Activated CD4-positive, alpha-beta T cell treated with anti-CD3 and anti-CD28 coated beads, Interleukin-2, amount 10 ng/mL, durations not matched to agents 7 days and 5 days (primary cell): Measurements from ENCODE around the gene SEMA5B. TPM values are rescaled to one million over a fixed set of nuclear protein-coding genes. Genes with fewer than 3 reads are reported as not detected.
A peak's percentile ranks its signal among the peaks of the same experiment; 100 is the strongest.

Experiments
- CTCF ChIA-PET: fragments of 350-600 bp; sonication (Branson Sonifier 250); formaldehyde crosslinking; loops from one replicate; lab custom pipeline; 2021; ENCODE audit warnings: antibody characterized with exemption; lab: Charles Lee
- POLR2A ChIA-PET: fragments of 350-600 bp; sonication (Branson Sonifier 250); formaldehyde crosslinking; loops from one replicate; lab custom pipeline; 2021; ENCODE audit warnings: antibody characterized with exemption; lab: Charles Lee
- DNase-seq: peaks from one replicate; pipeline ENCODE4 v3.0.0-alpha.2; 2020
- H3K27ac Mint-ChIP-seq: one replicate; pipeline ENCODE4 v1.8.0; 2021; ENCODE audit warnings: mild to moderate bottlenecking, moderate library complexity, mixed read lengths
- H3K27me3 Mint-ChIP-seq: one replicate; pipeline ENCODE4 v1.8.0; 2021; ENCODE audit warnings: mixed read lengths
- H3K36me3 Mint-ChIP-seq: one replicate; pipeline ENCODE4 v1.8.0; 2021; ENCODE audit warnings: low read depth, mixed read lengths
- H3K4me1 Mint-ChIP-seq: one replicate; pipeline ENCODE4 v1.8.0; 2021; ENCODE audit warnings: mixed read lengths
- H3K4me3 Mint-ChIP-seq: one replicate; pipeline ENCODE4 v1.8.0; 2021; ENCODE audit warnings: mild to moderate bottlenecking, moderate library complexity, mixed read lengths
- H3K9me3 Mint-ChIP-seq: one replicate; pipeline ENCODE4 v1.8.0; 2021; ENCODE audit warnings: mixed read lengths
- total RNA-seq, 2 experiments: library from RNA; stranded (reverse); gene quantifications; one replicate each; pipeline ENCODE4 v1.2.3, GENCODE V29; 2021

The SEMA5B gene
- total RNA-seq, 2 experiments from 2014 or later, result not detected

- no peak overlapping the region for H3K27ac Mint-ChIP-seq
- DNase-seq, result no peak
- H3K4me3 Mint-ChIP-seq, result no peak overlapping the region
- H3K9me3 Mint-ChIP-seq, result no peaks in the 10 kb centered on the region
- H3K27me3 Mint-ChIP-seq, result peaks cover 27% of the 10 kb centered on the region
- H3K4me1 Mint-ChIP-seq, result peaks cover 12% of the 10 kb centered on the region
- H3K36me3 Mint-ChIP-seq, result no peaks in the 10 kb centered on the region
- CTCF ChIA-PET, result no interaction called here
- POLR2A ChIA-PET, result no interaction called here
Measured at GRCh38 chr3:122913539-122914100, 113.9 kb downstream of the SEMA5B start.

DNA sequence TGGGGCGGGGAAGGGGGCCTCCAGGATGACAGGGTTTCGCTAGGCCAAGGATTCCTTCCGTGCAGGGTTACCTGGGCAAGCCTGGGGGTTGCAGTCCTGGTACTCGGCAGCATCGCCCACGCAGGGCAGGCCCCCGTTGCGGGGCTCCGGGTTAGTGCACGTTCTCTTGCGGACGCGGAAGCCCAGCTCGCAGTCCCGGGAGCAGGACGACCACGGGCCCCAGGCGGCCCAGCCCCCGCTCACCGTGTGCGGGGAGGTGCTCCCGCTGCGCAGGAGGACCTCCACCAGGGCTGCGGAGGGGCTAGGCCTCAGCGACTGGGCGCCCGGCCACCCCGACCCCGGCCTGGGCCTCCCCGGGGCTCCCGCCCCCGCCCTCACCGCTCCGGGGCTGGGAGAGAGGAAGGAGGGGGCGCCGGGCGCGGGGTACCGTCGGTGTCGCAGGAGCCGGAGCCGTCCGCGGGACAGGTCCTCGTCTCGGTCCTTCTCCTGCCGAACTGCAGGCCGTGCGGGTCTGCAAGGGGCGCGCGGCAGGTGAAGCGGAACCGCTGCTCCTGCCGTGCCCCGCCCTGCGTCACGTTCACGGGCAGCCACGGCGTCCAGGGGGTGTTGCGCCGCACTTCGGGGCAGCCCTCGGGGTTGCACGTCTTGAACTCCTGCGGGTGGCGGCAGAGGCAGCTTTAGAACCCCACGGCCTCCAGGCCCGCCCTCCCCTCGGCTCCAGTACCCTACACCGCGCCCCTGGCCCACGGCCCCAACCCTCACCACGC, 114.6 kb downstream of the SEMA5B start:
- no peak overlapping the region for H3K4me3 Mint-ChIP-seq
- CTCF ChIA-PET, result no interaction called here

GRCh38 chr3:122911901-122912300, 115.7 kb downstream of the SEMA5B start:
- H3K4me1 Mint-ChIP-seq, result peaks cover 12% of the 10 kb centered on the region
- no peaks in the 10 kb centered on the region for H3K36me3 Mint-ChIP-seq
- ChIA-PET CTCF (no interaction called here), POLR2A (no interaction called here)
- no peaks in the 10 kb centered on the region for H3K9me3 Mint-ChIP-seq
- no peak overlapping the region for H3K4me3 Mint-ChIP-seq
- peaks cover 26% of the 10 kb centered on the region for H3K27me3 Mint-ChIP-seq
- DNase-seq, result no peak
- H3K27ac Mint-ChIP-seq, result no peak overlapping the region

More for the DNA sequence above, 114.6 kb downstream of the SEMA5B start:
- H3K4me1 Mint-ChIP-seq, result peaks cover 12% of the 10 kb centered on the region
- no peaks in the 10 kb centered on the region for H3K9me3 Mint-ChIP-seq
- POLR2A ChIA-PET, result no interaction called here
- no peaks in the 10 kb centered on the region for H3K36me3 Mint-ChIP-seq
- H3K27ac Mint-ChIP-seq, result no peak overlapping the region
- H3K27me3 Mint-ChIP-seq, result peaks cover 24% of the 10 kb centered on the region
- no peak for DNase-seq

GRCh38 chr3:122908251-122908650, 119.3 kb downstream of the SEMA5B start:
- ChIA-PET CTCF (interaction anchor here (0.6 to 0.8 kb wide), 2 partner anchors 42 to 1335 kb away, joined by 3 read pairs; no protein-coding TSS in a partner anchor), POLR2A (no interaction called here)
- no peak for DNase-seq
- no peaks in the 10 kb centered on the region for H3K9me3 Mint-ChIP-seq
- peaks cover 35% of the 10 kb centered on the region for H3K27me3 Mint-ChIP-seq
- H3K4me1 Mint-ChIP-seq, result no peaks in the 10 kb centered on the region
- H3K36me3 Mint-ChIP-seq, result no peaks in the 10 kb centered on the region
- no peak overlapping the region for H3K27ac Mint-ChIP-seq
- H3K4me3 Mint-ChIP-seq, result no peak overlapping the region

GRCh38 chr3:122907471-122907870, 120.1 kb downstream of the SEMA5B start:
- DNase-seq, result no peak
- H3K27ac Mint-ChIP-seq, result no peak overlapping the region
- no peaks in the 10 kb centered on the region for H3K9me3 Mint-ChIP-seq
- H3K4me1 Mint-ChIP-seq, result no peaks in the 10 kb centered on the region
- H3K36me3 Mint-ChIP-seq, result no peaks in the 10 kb centered on the region
- ChIA-PET POLR2A (no interaction called here), CTCF (no interaction called here)
- H3K4me3 Mint-ChIP-seq, result no peak overlapping the region
- peaks cover 40% of the 10 kb centered on the region for H3K27me3 Mint-ChIP-seq

DNA sequence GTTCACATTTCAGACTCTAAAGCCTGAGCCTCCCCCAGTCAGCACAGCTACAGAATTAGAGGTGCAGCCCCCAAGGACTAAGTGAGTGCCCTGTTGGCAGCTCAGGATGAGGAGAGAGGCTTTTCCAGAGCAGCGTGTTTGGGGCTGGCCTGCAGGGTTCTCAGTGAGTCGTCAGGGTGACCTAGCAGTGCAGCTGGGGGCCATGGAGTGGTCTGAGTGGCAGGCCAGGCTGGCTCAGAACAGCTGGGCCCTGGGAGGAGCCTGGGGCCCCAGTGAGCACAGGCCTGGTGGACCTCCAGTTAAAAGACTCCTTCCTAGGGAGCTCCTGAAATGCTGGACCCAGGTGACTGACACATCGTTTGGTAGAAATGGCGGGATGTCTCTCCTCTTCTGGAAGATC, 124.4 kb downstream of the SEMA5B start:
- Mint-ChIP-seq H3K27ac (no peak overlapping the region), H3K36me3 (no peaks in the 10 kb centered on the region), H3K4me1 (no peaks in the 10 kb centered on the region), H3K27me3 (peaks cover 45% of the 10 kb centered on the region), H3K4me3 (no peak overlapping the region), H3K9me3 (no peaks in the 10 kb centered on the region)
- no peak for DNase-seq
- ChIA-PET CTCF (interaction anchor here (1.4 kb wide), 1 partner anchor 14 kb away, joined by 3 read pairs; no protein-coding TSS in a partner anchor), POLR2A (no interaction called here)

DNA sequence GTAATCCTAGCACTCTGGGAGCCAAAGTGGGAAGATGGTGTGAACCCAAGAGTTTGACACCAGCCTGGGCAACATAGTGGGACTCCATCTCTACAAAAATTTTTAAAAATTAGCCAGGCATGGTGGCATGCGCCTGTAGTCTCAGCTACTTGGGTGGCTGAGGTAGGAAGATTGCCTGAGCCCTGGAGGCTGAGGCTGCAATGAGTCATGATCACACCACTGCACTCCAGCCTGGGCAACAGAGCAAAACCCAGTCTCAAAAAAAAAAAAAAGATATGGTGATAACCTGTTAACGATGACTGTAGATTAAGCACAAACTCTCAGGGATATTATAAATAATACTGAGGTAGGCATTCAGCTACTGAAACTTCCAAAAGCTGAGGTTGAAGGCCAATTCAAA, 125.2 kb downstream of the SEMA5B start:
- POLR2A ChIA-PET, result no interaction called here
- Mint-ChIP-seq H3K9me3 (no peaks in the 10 kb centered on the region), H3K36me3 (no peaks in the 10 kb centered on the region), H3K27me3 (peaks cover 45% of the 10 kb centered on the region), H3K4me3 (no peak overlapping the region), H3K27ac (no peak overlapping the region), H3K4me1 (no peaks in the 10 kb centered on the region)
- DNase-seq, result no peak
- CTCF ChIA-PET, result interaction anchor here (0.6 to 0.7 kb wide), 2 partner anchors 191 to 1357 kb away, joined by 3 read pairs; no protein-coding TSS in a partner anchor

DNA sequence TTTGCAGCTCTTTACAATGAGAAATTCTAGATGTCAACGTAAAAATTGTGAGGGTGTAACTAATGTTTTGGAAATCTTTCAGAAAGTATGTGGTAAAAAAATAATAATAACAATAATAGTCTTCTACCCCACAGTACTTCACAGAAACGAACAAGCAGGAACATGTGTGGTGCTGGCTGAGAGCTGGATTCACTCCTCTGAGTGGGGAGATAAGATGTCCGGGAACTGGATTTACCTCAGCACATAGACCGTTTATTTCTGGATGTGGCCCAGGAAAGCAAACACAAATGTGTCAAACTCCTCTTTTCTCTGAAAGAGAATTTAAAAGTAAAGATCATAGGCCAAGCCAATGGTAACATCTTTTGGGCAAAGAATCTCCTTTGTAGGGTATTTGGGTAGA, 129.3 kb downstream of the SEMA5B start:
- ChIA-PET CTCF (no interaction called here), POLR2A (interaction anchor here (0.7 kb wide), 1 partner anchor 99 kb away, joined by 4 read pairs; no protein-coding TSS in a partner anchor)
- Mint-ChIP-seq H3K27me3 (peaks cover 37% of the 10 kb centered on the region), H3K4me1 (peaks cover 6% of the 10 kb centered on the region), H3K36me3 (no peaks in the 10 kb centered on the region), H3K9me3 (no peaks in the 10 kb centered on the region), H3K4me3 (no peak overlapping the region), H3K27ac (no peak overlapping the region)
- DNase-seq, result no peak

GRCh38 chr3:122893754-122894668, 133.6 kb downstream of the SEMA5B start:
- Mint-ChIP-seq H3K27me3 (peaks cover 26% of the 10 kb centered on the region), H3K4me3 (no peak overlapping the region), H3K36me3 (no peaks in the 10 kb centered on the region), H3K4me1 (peaks cover 29% of the 10 kb centered on the region), H3K9me3 (no peaks in the 10 kb centered on the region), H3K27ac (no peak overlapping the region)
- CTCF ChIA-PET, result no interaction called here
- POLR2A ChIA-PET, result no interaction called here
- DNase-seq, result no peak

DNA sequence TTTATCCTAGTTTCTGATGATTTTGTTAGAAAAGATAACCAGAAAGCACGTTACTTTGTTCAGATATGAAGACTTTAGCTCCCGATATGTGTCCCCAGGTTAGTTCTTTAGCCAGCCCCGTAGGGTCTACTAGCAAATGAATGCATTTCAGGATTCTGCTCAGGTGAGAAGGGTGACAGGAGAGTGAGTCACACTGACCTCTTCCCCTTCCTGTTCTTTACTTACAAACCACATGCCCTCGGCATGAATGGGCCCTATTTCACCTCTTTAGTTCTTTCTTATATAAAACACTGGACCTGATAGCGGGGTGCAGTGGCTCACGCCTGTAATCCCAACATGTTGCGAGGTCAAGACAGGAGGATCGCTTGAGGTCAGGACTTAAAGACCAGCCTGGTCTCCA, 134.3 kb downstream of the SEMA5B start:
- peak; percentile 21 for DNase-seq
- CTCF ChIA-PET, result no interaction called here
- H3K27ac Mint-ChIP-seq, result no peak overlapping the region

DNA sequence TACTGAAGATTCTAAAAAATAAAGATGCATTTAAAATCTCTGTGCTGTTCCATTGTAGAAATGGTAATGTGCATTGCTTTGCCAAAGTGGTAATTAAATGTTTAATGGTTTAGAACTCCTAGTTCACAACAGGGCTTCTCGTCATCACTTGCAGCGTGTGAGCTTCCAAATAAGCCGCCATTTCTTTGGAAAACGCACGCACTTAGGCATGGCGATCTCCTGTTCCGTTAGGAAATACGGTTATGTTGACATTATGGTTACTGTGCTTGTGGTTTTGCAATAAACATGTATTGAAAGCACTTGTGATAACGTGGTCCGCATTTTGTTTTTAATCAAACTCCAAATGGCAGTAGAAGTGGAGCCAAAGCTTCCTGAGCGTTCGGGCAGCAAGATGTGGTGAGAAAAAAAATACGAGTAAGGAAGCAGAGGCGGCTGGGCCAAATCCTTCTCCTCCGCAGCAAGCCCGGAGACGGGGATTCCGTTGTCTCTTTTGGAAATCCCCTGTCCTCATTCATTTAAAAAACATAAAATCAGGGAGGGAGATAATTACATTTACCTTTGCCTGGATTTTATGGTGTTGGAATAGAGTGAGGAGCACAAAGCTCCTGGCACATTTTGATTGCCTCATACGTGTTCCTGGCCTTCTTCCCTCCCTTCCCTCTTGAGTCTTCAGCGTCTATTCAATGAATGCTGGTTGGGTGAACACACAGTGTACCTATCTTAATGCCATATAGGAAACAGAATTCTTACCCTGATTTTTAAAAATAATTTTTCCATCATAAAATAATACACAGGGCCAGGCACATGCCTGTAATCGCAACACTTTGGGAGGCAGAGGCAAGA, 135.2 kb downstream of the SEMA5B start:
- no peak for DNase-seq
- Mint-ChIP-seq H3K27ac (no peak overlapping the region), H3K4me3 (no peak overlapping the region), H3K27me3 (peaks cover 16% of the 10 kb centered on the region), H3K4me1 (peaks cover 29% of the 10 kb centered on the region), H3K36me3 (no peaks in the 10 kb centered on the region), H3K9me3 (no peaks in the 10 kb centered on the region)
- CTCF ChIA-PET, result no interaction called here
- POLR2A ChIA-PET, result no interaction called here

More for the DNA sequence above, 134.3 kb downstream of the SEMA5B start:
- Mint-ChIP-seq H3K9me3 (no peaks in the 10 kb centered on the region), H3K36me3 (no peaks in the 10 kb centered on the region), H3K4me1 (peaks cover 29% of the 10 kb centered on the region), H3K27me3 (peaks cover 19% of the 10 kb centered on the region), H3K4me3 (no peak overlapping the region)
- POLR2A ChIA-PET, result no interaction called here

DNA sequence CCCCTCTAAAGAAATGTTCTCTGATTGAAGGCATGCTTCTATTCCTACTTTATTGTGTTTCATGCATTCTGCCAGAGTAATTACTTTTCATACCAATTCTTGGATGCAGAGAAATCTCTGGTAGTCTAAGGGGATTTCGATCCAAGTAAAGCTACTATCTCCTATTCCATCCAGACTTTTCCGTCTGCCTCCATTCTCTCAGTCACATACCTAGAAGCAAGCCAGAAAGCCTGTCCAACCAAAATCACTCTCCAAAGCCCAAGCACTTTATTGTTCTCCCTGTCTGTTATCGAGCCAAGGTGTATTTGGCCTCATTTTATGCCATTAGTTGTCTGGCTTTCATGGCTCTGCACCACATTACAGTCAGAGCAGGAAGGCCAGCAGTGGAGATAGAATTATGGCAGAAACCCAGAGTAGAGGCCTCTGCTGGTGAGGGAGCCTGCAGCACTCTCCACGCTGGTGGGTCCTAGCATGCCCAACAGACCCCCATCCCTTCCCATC, 136.8 kb downstream of the SEMA5B start:
- CTCF ChIA-PET, result no interaction called here
- H3K9me3 Mint-ChIP-seq, result no peaks in the 10 kb centered on the region
- no peak overlapping the region for H3K27ac Mint-ChIP-seq
- no peak for DNase-seq
- no peak overlapping the region for H3K4me3 Mint-ChIP-seq
- no peaks in the 10 kb centered on the region for H3K36me3 Mint-ChIP-seq
- peaks cover 6% of the 10 kb centered on the region for H3K27me3 Mint-ChIP-seq
- H3K4me1 Mint-ChIP-seq, result peaks cover 32% of the 10 kb centered on the region
- POLR2A ChIA-PET, result no interaction called here
